Psoas muscle (tissue), 8 donors: ENCODE results near the gene FLNB. TPM values are rescaled to one million over a fixed set of nuclear protein-coding genes. Genes with fewer than 3 reads are reported as not detected.

Source experiments
- ATAC-seq, 4 donors: fragments of 200-7000 bp; cut with Tn5 transposase; one replicate each; pipeline ENCODE4 v1.9.1; 2020; ENCODE audit warnings: moderate library complexity in 3 of 4, mild to moderate bottlenecking in 2 of 4
- DNase-seq, 2 donors: peaks; one replicate each; pipeline ENCODE4 v3.0.0-alpha.2; 2020
- H3K27ac ChIP-seq: fragments of 200-600 bp; one replicate; pipeline ENCODE4 v1.8.0; 2022
- H3K27me3 ChIP-seq, 3 donors: fragments of 200-600 bp in 1 of 3; one replicate each; pipeline versions ENCODE4 v1.6.1 to v1.8.0; 2013 to 2022; ENCODE audit warnings: low read length in 2 of 3, mild to moderate bottlenecking in 2 of 3, moderate library complexity in 1 of 3; ENCODE audit not compliant: insufficient read depth in 3 of 3
- H3K36me3 ChIP-seq, 2 donors: fragments of 200-600 bp in 1 of 2; one replicate each; pipeline versions ENCODE4 v1.6.1 to v1.8.0; 2013 to 2022; ENCODE audit warnings: low read depth in 1 of 2, mild to moderate bottlenecking in 1 of 2, moderate library complexity in 1 of 2; ENCODE audit not compliant: insufficient read depth in 1 of 2
- H3K4me1 ChIP-seq: fragments of 200-600 bp; one replicate; pipeline ENCODE4 v1.8.0; 2022
- H3K4me3 ChIP-seq: fragments of 200-600 bp; one replicate; pipeline ENCODE4 v1.8.0; 2022; ENCODE audit warnings: mild to moderate bottlenecking
- H3K9me3 ChIP-seq: fragments of 200-600 bp; one replicate; pipeline ENCODE4 v1.8.0; 2022
- CTCF ChIP-seq: fragments of 200-600 bp; IDR thresholded peaks from one replicate; pipeline ENCODE4 v1.8.0; 2022; ENCODE audit warnings: antibody characterized with exemption
- WGBS, 3 donors: extraction: QIAGEN DNeasy Blood & Tissue Kit; methylation state at CpG; one replicate each; pipeline versions ENCODE4 v1.1.6 to v1.1.7; 2013; 5-methylcytosine and 5-hydroxymethylcytosine counted together
- intact Hi-C, 2 donors: fragments of 100-400 bp; cut with DNase I; formaldehyde crosslinking; loops; one replicate each; pipeline versions ENCODE4 v1.11.0 to v1.14.2; 2022
- polyA plus RNA-seq, 3 donors: library from polyadenylated mRNA; stranded (reverse); fragments of 200-250 nt; gene quantifications; one replicate each; pipeline ENCODE4 v1.2.3, GENCODE V29; 2013
- total RNA-seq, 4 donors: library from RNA; stranded (reverse); fragmentation: NEBNext Ultra II Directional in 2 of 4; extraction: Animal tissue kit (Norgen Biotek cat#: 25700) in 2 of 4; gene quantifications; one replicate each; pipeline versions ENCODE4 v1.2.1 to v1.2.4, GENCODE V29; 2021 to 2023
- donor health status: healthy with polysubstance abuse.
- donor health status: DM: no; HTN: no; CAD: no; lungs with moderate emphysema.
- donor health status: Bipolar disorder and iron deficiency.
- donor health status: healthy.
- donor health status: DM: yes; HTN: yes; CAD: no.
- donor health status: DM: no; HTN: no; CAD: no.
- donor health status: DM: no; HTN: no; CAD: no.
- donor health status: DM: yes; HTN: yes; CAD: no.

The FLNB gene
- total and polyA plus RNA-seq, 7 donors, result 6.4 to 17.9 (median 14.7) TPM

- ATAC-seq (no peak), DNase-seq (no peak)
- intact Hi-C loops, result no loop called here
- 88 to 89% (median 88%) methylated on average over 10 of the region's 10 CpGs for WGBS, 3 donors
- Histone ChIP-seq H3K27ac (no peak overlapping the region), H3K4me1 (no peaks in the 10 kb centered on the region), H3K36me3 (peaks cover 0 to 19% of the 10 kb centered on the region in 2 donors), H3K27me3 (no peaks in the 10 kb centered on the region), H3K4me3 (no peak overlapping the region), H3K9me3 (no peaks in the 10 kb centered on the region)
- TF ChIP-seq CTCF, result no peak
Observed at GRCh38 chr3:58154626-58155449, 146.6 kb downstream of the FLNB start.

GRCh38 chr3:58155838-58156237, 147.6 kb downstream of the FLNB start:
- WGBS, 3 donors, result 97 to 98% (median 98%) methylated on average over 10 of the region's 10 CpGs
- Histone ChIP-seq H3K27me3 (no peaks in the 10 kb centered on the region), H3K36me3 (peaks cover 0 to 12% of the 10 kb centered on the region in 2 donors), H3K4me1 (no peaks in the 10 kb centered on the region), H3K9me3 (no peaks in the 10 kb centered on the region), H3K27ac (no peak overlapping the region), H3K4me3 (no peak overlapping the region)
- ATAC-seq, result no peak
- DNase-seq, result no peak
- TF ChIP-seq CTCF, result no peak
- intact Hi-C loops, result no loop called here

- no peak overlapping the region for H3K4me3 ChIP-seq
- peaks cover 0 to 12% of the 10 kb centered on the region in 2 donors for H3K36me3 ChIP-seq
- no peak for ATAC-seq
- H3K27ac ChIP-seq, result no peak overlapping the region
- H3K4me1 ChIP-seq, result no peaks in the 10 kb centered on the region
- H3K27me3 ChIP-seq, result no peaks in the 10 kb centered on the region
- H3K9me3 ChIP-seq, result no peaks in the 10 kb centered on the region
- no peak for DNase-seq
- no peak for TF ChIP-seq CTCF
- intact Hi-C loops, result no loop called here
- WGBS, 3 donors, result 64 to 70% (median 68%) methylated on average over 11 of the region's 11 CpGs
Observed at GRCh38 chr3:58157700-58158099, 149.5 kb downstream of the FLNB start.

GRCh38 chr3:58158442-58159153, 150.4 kb downstream of the FLNB start:
- 86 to 92% (median 89%) methylated on average over 7 of the region's 7 CpGs for WGBS, 3 donors
- no peaks in the 10 kb centered on the region for H3K4me1 ChIP-seq
- H3K4me3 ChIP-seq, result no peak overlapping the region
- intact Hi-C loops, result no loop called here
- ATAC-seq (no peak), DNase-seq (no peak)
- TF ChIP-seq CTCF, result no peak
- no peaks in the 10 kb centered on the region for H3K9me3 ChIP-seq
- H3K27ac ChIP-seq, result no peak overlapping the region
- H3K36me3 ChIP-seq, result peaks cover 0 to 12% of the 10 kb centered on the region in 2 donors
- H3K27me3 ChIP-seq, result no peaks in the 10 kb centered on the region
